GM20000 (cell line): ENCODE measurements around the gene C1QTNF7.

Experiments used
- DNase-seq: peaks from one replicate; pipeline ENCODE4 v3.0.0; 2012; ENCODE audit warnings: low spot score
- CTCF ChIP-seq: IDR thresholded peaks from 2 replicates; pipeline ENCODE4 v1.5.1; 2012; ENCODE audit warnings: mild to moderate bottlenecking, control low read depth; ENCODE audit errors: extremely low read depth, missing control alignments

C1QTNF7 gene

DNA sequence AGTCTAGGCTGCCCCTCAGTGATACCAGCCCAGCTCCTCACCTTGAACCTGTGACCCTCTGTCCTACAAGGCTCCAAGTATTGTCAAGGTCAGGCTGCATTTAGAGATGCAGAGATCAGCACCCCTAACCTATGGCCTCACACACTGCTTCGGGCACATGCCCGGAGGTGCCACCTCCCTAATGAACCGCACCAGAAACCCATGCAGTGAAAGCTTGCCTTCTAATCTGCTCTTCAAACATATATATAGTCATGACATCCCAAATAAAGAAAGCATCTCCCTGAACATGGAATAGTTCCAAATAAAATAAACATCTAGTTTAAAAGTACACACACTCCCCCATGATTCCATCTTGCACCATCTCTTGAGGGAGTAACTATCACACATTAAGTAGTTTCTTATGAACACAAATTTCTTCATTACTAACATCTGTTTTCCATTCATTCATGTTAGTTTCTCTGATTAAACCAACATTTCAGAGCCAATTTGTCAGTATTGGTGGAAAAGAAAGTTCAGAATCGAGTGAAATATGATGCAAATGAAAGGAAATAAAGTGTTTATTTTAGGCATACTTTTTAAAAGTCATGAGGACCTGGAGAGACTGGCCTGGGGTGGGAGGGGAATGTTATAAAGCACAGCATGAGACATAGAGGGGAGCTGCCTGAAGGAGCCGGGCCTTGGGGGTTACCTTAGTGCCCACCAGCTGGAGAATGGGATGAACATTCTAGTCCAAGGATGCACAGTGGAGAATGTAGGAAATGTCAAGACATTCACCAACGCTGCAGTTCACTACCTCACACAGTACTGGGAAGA, 61.0 kb downstream of the C1QTNF7 start:
- DNase-seq = no peak
- no peak for TF ChIP-seq CTCF

DNA sequence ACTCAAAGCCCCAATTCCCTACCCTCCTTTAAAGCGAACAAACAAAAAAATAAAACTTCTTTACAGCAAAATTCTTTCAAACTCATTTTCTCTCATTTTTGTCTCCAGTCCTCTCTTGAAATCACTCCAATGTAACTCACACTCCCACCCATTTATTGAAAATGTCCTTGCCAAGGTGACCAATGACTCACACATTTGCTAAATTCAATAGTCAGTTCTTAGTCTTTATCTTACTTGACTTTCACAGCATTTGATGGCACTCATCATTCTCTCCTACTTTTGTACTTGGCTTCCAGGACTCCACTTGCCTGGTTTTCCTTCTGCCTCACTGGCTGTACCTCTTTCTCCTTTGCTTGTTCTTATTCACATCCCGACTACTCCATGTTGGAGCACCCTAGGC, 61.7 kb downstream of the C1QTNF7 start:
- TF ChIP-seq CTCF = no peak
- DNase-seq = no peak

- no peak for TF ChIP-seq CTCF
- DNase-seq = no peak
Measured at GRCh38 chr4:15493411-15493810, 65.6 kb downstream of the C1QTNF7 start.

DNA sequence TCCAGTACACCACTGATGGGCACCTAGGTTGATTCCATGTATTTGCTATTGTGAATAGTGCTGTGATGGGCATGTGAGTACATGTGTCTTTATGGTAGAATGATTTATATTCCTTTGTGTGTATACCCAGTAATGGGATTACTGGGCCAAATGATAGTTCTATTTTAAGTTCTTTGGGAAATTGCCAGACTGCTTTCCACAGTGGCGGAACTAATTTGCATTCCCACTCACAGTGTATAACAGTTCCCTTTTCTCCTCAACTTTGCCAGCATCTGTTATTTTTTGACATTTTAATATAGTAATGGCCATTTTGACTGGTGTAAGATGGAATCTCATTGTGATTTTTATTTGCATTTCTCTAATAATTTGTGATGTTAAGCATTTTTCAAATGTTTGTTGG, 67.8 kb downstream of the C1QTNF7 start:
- TF ChIP-seq CTCF = no peak
- no peak for DNase-seq
